Ascending aorta (tissue), 2 donors: ENCODE data around the gene STXBP6. TPM values are rescaled to one million over a fixed set of nuclear protein-coding genes. Genes with fewer than 3 reads are reported as not detected.

ENCODE experiments used
- DNase-seq, 2 donors: peaks; one replicate each; pipeline ENCODE4 v3.0.0-alpha.2; 2019; ENCODE audit warnings: low spot score in 2 of 2
- H3K27ac ChIP-seq, 2 donors: fragments of 200-600 bp; sonication (generic); one replicate each; pipeline ENCODE4 v1.5.1; 2016 to 2017; ENCODE audit warnings: mild to moderate bottlenecking in 1 of 2
- H3K27me3 ChIP-seq: fragments of 200-600 bp; sonication (generic); one replicate; pipeline ENCODE4 v1.5.1; 2017
- H3K36me3 ChIP-seq, 2 donors: fragments of 200-600 bp; sonication (generic); one replicate each; pipeline ENCODE4 v1.5.1; 2016
- H3K4me1 ChIP-seq, 2 donors: fragments of 200-600 bp; sonication (generic); one replicate each; pipeline ENCODE4 v1.5.1; 2016 to 2017; ENCODE audit warnings: mild to moderate bottlenecking in 1 of 2
- H3K4me3 ChIP-seq, 2 donors: fragments of 200-600 bp; sonication (generic); one replicate each; pipeline ENCODE4 v1.5.1; 2016 to 2017; ENCODE audit warnings: mild to moderate bottlenecking in 1 of 2
- H3K9me3 ChIP-seq, 2 donors: fragments of 200-600 bp; sonication (generic); one replicate each; pipeline ENCODE4 v1.5.1; 2016
- intact Hi-C: fragments of 100-400 bp; cut with DNase I; formaldehyde crosslinking; loops from one replicate; pipeline ENCODE4 v1.15.1; 2023
- total RNA-seq: library from RNA; depleted of rRNA; stranded (reverse); fragments of >200 nt; gene quantifications from one replicate; pipeline ENCODE4 v1.1.0, GENCODE V29; 2016
- TF ChIP-seq, protein P1 (sequence below), 3 experiments: fragments of 200-600 bp in 2 of 3; fragments of 450-650 bp in 1 of 3; sonication (generic) in 2 of 3; IDR thresholded peaks; one replicate each; pipeline ENCODE4 v1.5.1; 2016 to 2019; ENCODE audit warnings: antibody characterized with exemption in 3 of 3, mild to moderate bottlenecking in 1 of 3, moderate library complexity in 1 of 3

STXBP6 gene
- total RNA-seq, 1 donor from 2014 or later, result 0.21 TPM

GRCh38 chr14:24866067-24866639 is 183.8 kb downstream of the STXBP6 start:
- no peak for DNase-seq
- H3K27ac ChIP-seq, result no peak overlapping the region
- intact Hi-C loops, result no loop called here
- no peaks in the 10 kb centered on the region for H3K27me3 ChIP-seq
- H3K36me3 ChIP-seq, result no peaks in the 10 kb centered on the region
- no peaks in the 10 kb centered on the region for H3K9me3 ChIP-seq
- H3K4me3 ChIP-seq, result no peak overlapping the region
- no peaks in the 10 kb centered on the region for H3K4me1 ChIP-seq
- TF ChIP-seq, protein P1, sequence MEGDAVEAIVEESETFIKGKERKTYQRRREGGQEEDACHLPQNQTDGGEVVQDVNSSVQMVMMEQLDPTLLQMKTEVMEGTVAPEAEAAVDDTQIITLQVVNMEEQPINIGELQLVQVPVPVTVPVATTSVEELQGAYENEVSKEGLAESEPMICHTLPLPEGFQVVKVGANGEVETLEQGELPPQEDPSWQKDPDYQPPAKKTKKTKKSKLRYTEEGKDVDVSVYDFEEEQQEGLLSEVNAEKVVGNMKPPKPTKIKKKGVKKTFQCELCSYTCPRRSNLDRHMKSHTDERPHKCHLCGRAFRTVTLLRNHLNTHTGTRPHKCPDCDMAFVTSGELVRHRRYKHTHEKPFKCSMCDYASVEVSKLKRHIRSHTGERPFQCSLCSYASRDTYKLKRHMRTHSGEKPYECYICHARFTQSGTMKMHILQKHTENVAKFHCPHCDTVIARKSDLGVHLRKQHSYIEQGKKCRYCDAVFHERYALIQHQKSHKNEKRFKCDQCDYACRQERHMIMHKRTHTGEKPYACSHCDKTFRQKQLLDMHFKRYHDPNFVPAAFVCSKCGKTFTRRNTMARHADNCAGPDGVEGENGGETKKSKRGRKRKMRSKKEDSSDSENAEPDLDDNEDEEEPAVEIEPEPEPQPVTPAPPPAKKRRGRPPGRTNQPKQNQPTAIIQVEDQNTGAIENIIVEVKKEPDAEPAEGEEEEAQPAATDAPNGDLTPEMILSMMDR (IDR thresholded peaks at IDR 0.05), result no peak

GRCh38 chr14:24863968-24864684 is 185.8 kb downstream of the STXBP6 start:
- Histone ChIP-seq H3K27me3 (no peaks in the 10 kb centered on the region), H3K4me1 (no peaks in the 10 kb centered on the region), H3K27ac (no peak overlapping the region), H3K36me3 (no peaks in the 10 kb centered on the region), H3K4me3 (no peak overlapping the region), H3K9me3 (no peaks in the 10 kb centered on the region)
- no peak for DNase-seq
- TF ChIP-seq, protein P1 (IDR thresholded peaks at IDR 0.05), result no peak
- intact Hi-C loops, result no loop called here

- Histone ChIP-seq H3K4me1 (no peaks in the 10 kb centered on the region), H3K4me3 (no peak overlapping the region), H3K27ac (no peak overlapping the region), H3K27me3 (no peaks in the 10 kb centered on the region), H3K36me3 (no peaks in the 10 kb centered on the region), H3K9me3 (no peaks in the 10 kb centered on the region)
- intact Hi-C loops, result no loop called here
- no peak for DNase-seq
- TF ChIP-seq, protein P1 (IDR thresholded peaks at IDR 0.05), result no peak
Measured at GRCh38 chr14:24861083-24861630, 188.8 kb downstream of the STXBP6 start.

- TF ChIP-seq, protein P1 (IDR thresholded peaks at IDR 0.05), result no peak
- Histone ChIP-seq H3K36me3 (no peaks in the 10 kb centered on the region), H3K27ac (no peak overlapping the region), H3K27me3 (no peaks in the 10 kb centered on the region), H3K4me3 (no peak overlapping the region), H3K9me3 (no peaks in the 10 kb centered on the region), H3K4me1 (no peaks in the 10 kb centered on the region)
- intact Hi-C loops, result no loop called here
- DNase-seq, result no peak
Measured at GRCh38 chr14:24859559-24859958, 190.4 kb downstream of the STXBP6 start.

- no peaks in the 10 kb centered on the region for H3K36me3 ChIP-seq
- H3K27ac ChIP-seq, result no peak overlapping the region
- TF ChIP-seq, protein P1 (IDR thresholded peaks at IDR 0.05), result no peak
- no peaks in the 10 kb centered on the region for H3K4me1 ChIP-seq
- intact Hi-C loops, result no loop called here
- no peaks in the 10 kb centered on the region for H3K9me3 ChIP-seq
- no peak for DNase-seq
- no peaks in the 10 kb centered on the region for H3K27me3 ChIP-seq
- H3K4me3 ChIP-seq, result no peak overlapping the region
Measured at GRCh38 chr14:24858684-24859083, 191.3 kb downstream of the STXBP6 start.
